HG02588 (cell line): Measurements from ENCODE around the gene PLXDC2.
A peak's percentile ranks its signal among the peaks of the same experiment; 100 is the strongest.

Source experiments
- ATAC-seq: cut with Tn5 transposase; IDR thresholded peaks from one replicate; pipeline ENCODE4 v1.9.1; 2021; ENCODE audit warnings: mild to moderate bottlenecking, moderate library complexity; ENCODE audit not compliant: unreplicated experiment

Gene PLXDC2

DNA sequence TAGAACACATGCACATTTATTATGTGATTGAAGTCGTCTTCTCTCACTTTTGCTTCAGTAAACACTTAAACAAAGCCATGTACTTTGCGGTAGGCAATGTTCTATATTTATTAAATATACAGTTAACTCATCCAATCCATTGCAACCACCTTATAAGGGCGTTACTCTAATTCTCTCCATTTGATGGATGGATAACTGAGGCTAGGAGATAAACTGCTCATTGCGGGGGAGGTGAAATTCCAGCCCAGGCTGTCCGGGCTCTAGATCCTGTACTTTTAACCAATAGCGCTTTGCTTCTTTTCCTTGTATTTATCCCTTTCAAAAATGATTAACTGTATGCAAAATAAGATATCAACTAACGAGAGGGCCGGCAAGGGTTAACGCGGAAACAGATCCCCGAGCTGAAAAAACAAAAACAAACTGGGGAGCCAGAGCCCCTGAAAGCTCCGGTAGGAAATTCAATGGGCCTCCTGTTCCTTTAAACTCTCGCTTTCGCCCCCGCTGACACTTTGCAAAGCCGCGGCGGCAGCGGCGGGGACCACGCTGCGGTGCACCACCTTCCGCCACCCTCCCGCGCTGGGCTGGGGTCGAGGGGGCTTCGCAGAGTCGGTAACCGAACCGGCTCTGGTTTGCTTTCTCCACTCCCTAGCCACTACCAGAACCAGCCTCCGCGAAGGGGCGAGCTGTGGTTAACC, 1.0 kb upstream of the PLXDC2 start:
- no peak for ATAC-seq

- no peak for ATAC-seq
These were observed 361 bp upstream of the PLXDC2 start for GRCh38 chr10:19815731-19816410.

GRCh38 chr10:19817231-19817933, 1.1 kb downstream of the PLXDC2 start:
- ATAC-seq, result peak; percentile 14

GRCh38 chr10:19818876-19819275, 2.6 kb downstream of the PLXDC2 start:
- no peak for ATAC-seq

DNA sequence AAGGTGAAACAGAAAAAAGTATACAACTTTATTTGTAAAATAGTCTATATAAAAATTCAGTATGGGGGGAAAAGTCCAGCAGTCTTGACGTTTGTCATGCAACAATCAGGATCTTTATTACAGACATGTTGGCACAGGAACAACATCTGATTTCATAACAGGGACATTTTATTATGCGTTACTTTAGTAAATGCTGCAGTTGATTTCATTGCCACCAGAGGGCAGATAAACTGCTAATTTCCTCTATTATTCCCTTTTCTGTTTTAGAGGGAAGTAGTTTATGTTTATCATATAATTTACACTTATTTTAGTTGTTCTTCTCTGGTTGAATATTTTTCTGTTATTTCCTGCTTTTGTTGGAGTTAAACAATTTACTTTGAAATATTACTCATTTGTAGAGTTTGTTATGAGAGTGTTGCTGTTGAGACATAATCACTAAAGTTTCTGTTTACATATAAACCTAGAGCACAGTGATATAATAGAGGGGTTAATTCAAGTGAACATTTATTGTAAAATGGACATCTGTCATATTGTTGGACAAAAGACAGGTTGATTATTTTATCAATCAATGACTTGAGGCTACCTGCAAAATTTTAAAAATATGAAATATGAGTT, 3.3 kb downstream of the PLXDC2 start:
- no peak for ATAC-seq

GRCh38 chr10:19824381-19825342, 8.4 kb downstream of the PLXDC2 start:
- no peak for ATAC-seq

DNA sequence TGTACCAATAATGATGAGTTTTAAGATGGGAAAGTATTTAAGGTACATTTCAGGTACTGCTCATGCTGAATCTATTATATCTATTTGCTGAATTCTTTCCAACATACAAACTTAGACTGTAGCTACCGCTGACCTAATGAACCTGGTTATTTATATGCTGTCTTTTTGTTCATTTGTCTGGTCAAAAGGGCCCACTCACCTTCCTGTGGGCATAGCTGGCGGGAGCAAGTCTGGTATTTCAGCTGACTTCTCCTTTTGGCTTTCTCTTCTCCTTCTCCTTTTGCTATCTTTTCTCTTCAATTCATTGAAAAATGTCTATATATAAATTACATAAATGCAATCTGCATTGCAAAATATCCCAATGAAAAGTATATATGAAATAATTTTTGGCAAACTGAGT, 9.5 kb downstream of the PLXDC2 start:
- no peak for ATAC-seq

GRCh38 chr10:19826712-19827111, 10.5 kb downstream of the PLXDC2 start:
- no peak for ATAC-seq

DNA sequence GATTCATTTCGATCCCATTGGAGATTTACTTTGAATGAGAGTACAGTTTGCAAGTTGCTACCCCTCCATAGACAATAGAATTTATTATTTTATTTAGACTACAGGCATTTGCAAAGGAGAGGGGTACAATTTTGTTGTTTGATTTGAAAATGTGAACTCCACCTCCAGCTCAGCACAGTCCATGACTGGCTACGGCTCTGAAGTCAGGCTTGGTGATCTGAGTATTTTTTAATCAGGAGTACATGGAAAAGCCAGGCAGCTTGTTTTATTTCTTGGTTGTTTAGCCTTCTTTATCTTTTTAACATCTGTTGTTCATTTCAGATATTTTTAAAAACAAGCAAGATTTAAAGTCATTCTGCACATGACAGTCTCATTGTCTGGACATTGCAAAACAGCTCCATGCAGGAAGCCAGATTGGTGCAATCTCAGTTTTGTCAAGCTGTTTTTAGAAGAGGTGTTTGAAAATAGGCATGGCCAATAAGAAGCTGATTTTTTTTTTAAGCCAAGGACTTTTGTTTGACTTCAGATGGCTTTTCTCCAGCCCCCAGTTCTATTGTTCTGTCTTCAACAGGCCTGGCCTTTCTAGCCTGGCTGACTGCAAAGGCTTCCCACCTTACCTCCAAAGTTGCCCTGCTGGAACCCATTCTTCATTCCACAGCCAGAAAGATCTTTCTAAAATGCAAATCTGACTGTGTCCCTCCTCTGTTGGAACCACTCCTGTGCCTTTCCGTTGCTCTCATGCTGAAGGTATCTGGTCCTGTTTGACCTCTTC, 12.2 kb downstream of the PLXDC2 start:
- no peak for ATAC-seq

GRCh38 chr10:19832699-19833098, 16.5 kb downstream of the PLXDC2 start:
- ATAC-seq, result no peak

DNA sequence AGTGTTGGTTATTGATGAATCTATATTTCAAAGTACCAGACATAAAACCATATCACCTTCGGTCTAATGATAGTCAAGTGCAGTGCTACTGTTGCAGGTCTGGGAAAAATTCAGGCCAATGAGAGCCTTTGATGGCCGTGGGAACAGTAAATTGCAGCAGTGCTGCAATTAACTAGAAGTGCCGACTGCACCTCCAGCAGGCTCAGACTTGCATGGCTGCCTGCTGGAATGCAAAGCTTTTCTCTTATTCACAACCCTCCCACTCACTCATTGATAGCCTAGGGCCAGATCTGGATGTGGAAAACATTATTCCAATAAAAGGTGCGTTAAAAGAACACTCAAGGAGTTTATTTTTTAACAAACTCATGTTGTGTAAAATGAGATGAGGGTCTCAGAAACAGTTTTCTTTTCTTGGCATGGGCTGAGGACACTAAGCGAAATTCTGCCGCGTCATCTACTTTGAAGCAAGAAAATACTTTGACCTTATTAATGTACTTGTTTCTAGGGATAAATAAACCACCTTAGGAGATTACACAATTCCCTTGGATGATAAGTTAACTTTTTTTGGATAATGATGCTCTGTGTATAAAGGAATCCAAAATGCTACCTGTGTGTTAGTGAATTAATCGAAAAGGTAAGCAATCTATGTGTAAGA, 17.1 kb downstream of the PLXDC2 start:
- ATAC-seq, result no peak

GRCh38 chr10:19835952-19836351, 19.7 kb downstream of the PLXDC2 start:
- no peak for ATAC-seq

DNA sequence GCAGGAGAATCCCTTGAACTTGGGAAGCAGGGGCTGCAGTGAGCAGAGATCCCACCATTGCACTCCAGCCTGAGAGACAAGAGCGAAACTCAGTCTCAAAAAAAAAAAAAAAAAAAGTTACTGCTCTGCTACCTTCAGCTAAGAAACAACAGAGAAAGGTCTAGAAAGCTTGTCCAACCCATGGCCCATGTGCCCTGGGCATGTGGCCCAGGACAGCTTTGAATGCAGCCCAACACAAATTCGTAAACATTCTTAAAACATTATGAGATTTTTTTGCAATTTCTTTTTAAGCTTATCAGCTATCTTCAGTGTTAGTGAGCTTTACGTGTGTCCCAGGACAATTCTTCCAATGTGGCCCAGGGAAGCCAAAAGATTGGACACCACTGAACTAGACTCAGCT, 22.9 kb downstream of the PLXDC2 start:
- ATAC-seq, result no peak

DNA sequence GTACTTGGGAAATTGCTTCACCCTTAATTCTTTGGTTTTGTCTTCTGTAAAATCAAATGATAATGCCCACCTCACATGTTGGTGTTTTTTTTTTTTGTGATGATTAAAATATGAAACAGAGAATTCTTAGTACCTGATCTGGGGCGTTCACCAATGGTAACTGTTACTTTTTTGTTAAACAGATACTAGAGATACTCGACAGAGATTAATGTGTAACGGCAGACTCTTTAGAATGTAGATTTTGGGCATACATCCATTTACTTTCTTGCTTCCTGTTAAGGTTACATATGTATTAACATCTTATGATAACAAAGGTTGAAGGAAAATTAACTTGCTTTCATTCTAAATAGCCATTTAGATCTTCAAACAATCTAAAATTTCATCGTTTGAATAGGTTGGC, 23.3 kb downstream of the PLXDC2 start:
- ATAC-seq, result no peak

DNA sequence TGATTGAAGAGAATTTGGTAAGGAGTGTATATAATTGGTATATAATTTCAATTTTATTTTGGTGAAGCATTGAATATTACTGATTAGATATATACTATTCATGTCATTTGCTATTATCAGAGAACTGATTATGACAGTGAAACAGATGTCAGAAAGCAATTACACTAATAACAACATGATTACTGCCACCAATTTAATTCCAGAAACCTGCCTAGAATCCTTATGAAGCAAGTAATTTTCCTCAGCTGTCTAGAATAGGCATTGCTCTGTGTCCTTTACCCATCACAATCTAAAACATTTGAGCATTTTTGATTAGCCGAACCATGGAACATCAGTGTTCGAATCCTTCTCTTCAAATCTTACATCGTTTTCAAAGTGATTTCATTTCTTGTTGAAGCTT, 24.5 kb downstream of the PLXDC2 start:
- ATAC-seq, result no peak

- no peak for ATAC-seq
These were observed 27.3 kb downstream of the PLXDC2 start for GRCh38 chr10:19843487-19843886.

GRCh38 chr10:19845503-19846368, 29.5 kb downstream of the PLXDC2 start:
- no peak for ATAC-seq

DNA sequence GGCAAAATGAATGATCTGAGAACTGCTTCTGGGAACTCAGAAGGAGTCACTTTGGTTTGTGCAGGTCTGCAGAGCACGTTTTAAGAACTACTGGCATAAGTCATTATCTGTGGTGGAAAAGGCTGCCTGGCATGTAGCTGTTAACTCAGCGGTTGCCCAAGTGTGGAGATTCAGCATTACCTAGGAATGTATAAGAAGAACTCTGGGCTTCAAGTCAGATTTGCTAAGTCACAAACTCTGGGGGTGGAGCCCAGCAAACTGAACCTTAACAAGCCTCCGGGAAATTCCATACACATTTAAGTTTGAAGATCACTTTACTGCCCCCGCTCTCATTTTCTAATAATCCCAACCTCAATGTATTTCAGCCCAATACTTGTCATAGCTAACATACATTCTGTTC, 31.1 kb downstream of the PLXDC2 start:
- ATAC-seq, result no peak
